Measurements from ENCODE around the gene ATP6V1G1.

DNA sequence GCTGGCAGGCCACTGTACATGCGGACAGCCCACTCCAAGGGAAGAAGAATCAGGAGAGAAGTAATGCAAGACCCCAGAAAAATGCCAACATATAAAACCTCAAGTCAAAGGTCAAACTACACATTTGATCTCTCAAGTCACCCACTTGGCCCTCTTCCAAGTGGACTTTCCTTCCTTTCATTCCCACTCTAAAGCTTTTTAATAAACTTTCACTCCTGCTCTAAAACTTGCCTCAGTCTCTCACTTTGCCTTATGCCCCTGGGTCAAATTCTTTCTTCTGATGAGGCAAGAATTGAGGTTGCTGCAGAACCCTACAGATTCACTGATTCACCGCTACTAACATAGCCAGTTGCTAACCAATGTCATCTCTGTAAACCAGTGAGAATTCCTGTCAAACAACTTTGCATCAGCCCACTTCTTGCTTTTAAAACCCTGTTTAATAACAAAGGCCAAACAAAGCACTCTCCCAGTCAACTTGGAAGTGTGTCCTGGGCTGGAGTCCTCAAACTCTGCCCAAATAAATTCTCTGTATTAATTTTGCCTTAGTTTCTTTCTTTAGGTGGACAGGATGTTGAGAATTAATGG is 6.9 kb upstream of the ATP6V1G1 start:
- TF ChIP-seq, protein P1, sequence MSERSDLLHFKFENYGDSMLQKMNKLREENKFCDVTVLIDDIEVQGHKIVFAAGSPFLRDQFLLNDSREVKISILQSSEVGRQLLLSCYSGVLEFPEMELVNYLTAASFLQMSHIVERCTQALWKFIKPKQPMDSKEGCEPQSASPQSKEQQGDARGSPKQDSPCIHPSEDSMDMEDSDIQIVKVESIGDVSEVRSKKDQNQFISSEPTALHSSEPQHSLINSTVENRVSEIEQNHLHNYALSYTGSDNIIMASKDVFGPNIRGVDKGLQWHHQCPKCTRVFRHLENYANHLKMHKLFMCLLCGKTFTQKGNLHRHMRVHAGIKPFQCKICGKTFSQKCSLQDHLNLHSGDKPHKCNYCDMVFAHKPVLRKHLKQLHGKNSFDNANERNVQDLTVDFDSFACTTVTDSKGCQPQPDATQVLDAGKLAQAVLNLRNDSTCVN (CRISPR knock-in tag; IDR thresholded peaks at IDR 0.05; ENCODE audit: borderline replicate concordance), result no peak
- TF ChIP-seq ZNF24 (IDR thresholded peaks at IDR 0.05), result no peak
- TF ChIP-seq ZNF468 (CRISPR knock-in tag; IDR thresholded peaks at IDR 0.05), result no peak
- no peak for TF ChIP-seq SMAD1 (CRISPR knock-in tag; IDR thresholded peaks at IDR 0.05; ENCODE audit: borderline replicate concordance, low read depth)
- TF ChIP-seq, protein P2, sequence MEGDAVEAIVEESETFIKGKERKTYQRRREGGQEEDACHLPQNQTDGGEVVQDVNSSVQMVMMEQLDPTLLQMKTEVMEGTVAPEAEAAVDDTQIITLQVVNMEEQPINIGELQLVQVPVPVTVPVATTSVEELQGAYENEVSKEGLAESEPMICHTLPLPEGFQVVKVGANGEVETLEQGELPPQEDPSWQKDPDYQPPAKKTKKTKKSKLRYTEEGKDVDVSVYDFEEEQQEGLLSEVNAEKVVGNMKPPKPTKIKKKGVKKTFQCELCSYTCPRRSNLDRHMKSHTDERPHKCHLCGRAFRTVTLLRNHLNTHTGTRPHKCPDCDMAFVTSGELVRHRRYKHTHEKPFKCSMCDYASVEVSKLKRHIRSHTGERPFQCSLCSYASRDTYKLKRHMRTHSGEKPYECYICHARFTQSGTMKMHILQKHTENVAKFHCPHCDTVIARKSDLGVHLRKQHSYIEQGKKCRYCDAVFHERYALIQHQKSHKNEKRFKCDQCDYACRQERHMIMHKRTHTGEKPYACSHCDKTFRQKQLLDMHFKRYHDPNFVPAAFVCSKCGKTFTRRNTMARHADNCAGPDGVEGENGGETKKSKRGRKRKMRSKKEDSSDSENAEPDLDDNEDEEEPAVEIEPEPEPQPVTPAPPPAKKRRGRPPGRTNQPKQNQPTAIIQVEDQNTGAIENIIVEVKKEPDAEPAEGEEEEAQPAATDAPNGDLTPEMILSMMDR (CRISPR knock-in tag; IDR thresholded peaks at IDR 0.05), result no peak
